Panc1 (cell line): Measurements from ENCODE around the gene GRM4. TPM values are rescaled to one million over a fixed set of nuclear protein-coding genes. Genes with fewer than 3 reads are reported as not detected.

ENCODE experiments used
- ATAC-seq: fragments of 200-7000 bp; cut with Tn5 transposase; 2 replicates; pipeline ENCODE4 v1.9.1; 2020; ENCODE audit warnings: mild to moderate bottlenecking, moderate library complexity
- BruUV-seq: library from RNA; stranded (reverse); fragments of 400-500 nt; replicated peaks from 2 replicates; lab custom pipeline; 2021; lab: Mats Ljungman, UMichigan
- CTCF ChIA-PET: fragments of 300-600 bp; sonication (Branson Sonifier 250); formaldehyde crosslinking; loops from one replicate; lab custom pipeline; 2022; ENCODE audit warnings: antibody characterized with exemption; lab: Charles Lee
- POLR2A ChIA-PET: fragments of 300-600 bp; sonication (Branson Sonifier 250); formaldehyde crosslinking; loops from one replicate; lab custom pipeline; 2022; ENCODE audit warnings: antibody characterized with exemption; lab: Charles Lee
- DNase-seq: peaks from one replicate; pipeline ENCODE4 v3.0.0-alpha.2; 2010; ENCODE audit warnings: low read depth, low spot score
- H3K27ac ChIP-seq: 2 replicates; pipeline ENCODE4 v1.5.1; 2011; ENCODE audit warnings: mild to moderate bottlenecking, low read length, inconsistent platforms
- H3K27me3 ChIP-seq: fragments of 200-500 bp; sonication (Bioruptor generic); 2 replicates; pipeline ENCODE4 v1.6.0; 2014; ENCODE audit warnings: low read length, inconsistent platforms; ENCODE audit not compliant: control insufficient read depth, insufficient read depth
- H3K36me3 ChIP-seq: fragments of 200-500 bp; sonication (Bioruptor generic); 2 replicates; pipeline ENCODE4 v1.5.1; 2014; ENCODE audit warnings: inconsistent platforms, mild to moderate bottlenecking, low read length, moderate library complexity; ENCODE audit not compliant: control insufficient read depth, insufficient read depth
- H3K4me1 ChIP-seq: 2 replicates; pipeline ENCODE4 v1.5.1; 2011; ENCODE audit warnings: inconsistent platforms, mild to moderate bottlenecking, low read length, moderate library complexity; ENCODE audit not compliant: control insufficient read depth, insufficient read depth
- H3K4me3 ChIP-seq, 2 experiments: 2 replicates each; pipeline ENCODE4 v1.5.1; 2011 to 2012; ENCODE audit warnings: low read depth in 2 of 2, low read length in 2 of 2, mild to moderate bottlenecking in 2 of 2, inconsistent platforms in 1 of 2, moderate library complexity in 1 of 2
- H3K9me3 ChIP-seq: fragments of 200-500 bp; sonication (Bioruptor generic); 2 replicates; pipeline ENCODE4 v1.5.1; 2014; ENCODE audit warnings: low read depth, mild to moderate bottlenecking, inconsistent platforms, low read length, moderate library complexity; ENCODE audit not compliant: control insufficient read depth, insufficient read depth
- SIN3A ChIP-seq: IDR thresholded peaks from 2 replicates; pipeline ENCODE4 v1.6.1; 2012; ENCODE audit warnings: low read depth, mild to moderate bottlenecking, low read length, moderate library complexity, borderline replicate concordance; ENCODE audit not compliant: insufficient read depth
- TCF7L2 ChIP-seq: IDR thresholded peaks from 2 replicates; pipeline ENCODE4 v1.6.1; 2011; ENCODE audit warnings: mild to moderate bottlenecking, low read depth, low read length, inconsistent platforms
- in situ Hi-C: cut with HindIII; loops from 2 replicates; pipeline ENCODE4 v1.10.0; 2016; ENCODE audit warnings: low sequenced_read_pairs, low pct_unique_long_range_greater_than_20kb
- intact Hi-C: fragments of 100-400 bp; cut with micrococcal nuclease; formaldehyde crosslinking; loops from one replicate; pipeline ENCODE4 v1.10.0; 2022; ENCODE audit not compliant: unreplicated experiment
- total RNA-seq: library from RNA; stranded (reverse); gene quantifications from one replicate; pipeline ENCODE4 v1.2.1, GENCODE V29; 2021; ENCODE audit not compliant: unreplicated experiment
- TF ChIP-seq, protein P1 (sequence below), 2 experiments: IDR thresholded peaks; 2 replicates each; pipeline ENCODE4 v1.6.1; 2011 to 2012; ENCODE audit warnings: low read depth in 2 of 2, control low read depth in 1 of 2, low read length in 1 of 2, mild to moderate bottlenecking in 1 of 2, moderate library complexity in 1 of 2; ENCODE audit not compliant: insufficient read depth in 1 of 2
- TF ChIP-seq, protein P2 (sequence below): fragments of 450-650 bp; IDR thresholded peaks from 2 replicates; pipeline ENCODE4 v1.5.1; 2017; ENCODE audit warnings: mild to moderate bottlenecking

GRM4 gene
- total RNA-seq, 1 experiment from 2014 or later, result 1.3 TPM

- in situ Hi-C loops, result no loop called here
- intact Hi-C loops, result no loop called here
- Histone ChIP-seq H3K27me3 (no peaks in the 10 kb centered on the region), H3K4me1 (no peaks in the 10 kb centered on the region), H3K36me3 (no peaks in the 10 kb centered on the region), H3K9me3 (no peaks in the 10 kb centered on the region), H3K4me3 (no peak overlapping the region), H3K27ac (no peak overlapping the region)
- BruUV-seq, result no TSS peak
- CTCF ChIA-PET, result no interaction called here
- TF ChIP-seq, protein P1, sequence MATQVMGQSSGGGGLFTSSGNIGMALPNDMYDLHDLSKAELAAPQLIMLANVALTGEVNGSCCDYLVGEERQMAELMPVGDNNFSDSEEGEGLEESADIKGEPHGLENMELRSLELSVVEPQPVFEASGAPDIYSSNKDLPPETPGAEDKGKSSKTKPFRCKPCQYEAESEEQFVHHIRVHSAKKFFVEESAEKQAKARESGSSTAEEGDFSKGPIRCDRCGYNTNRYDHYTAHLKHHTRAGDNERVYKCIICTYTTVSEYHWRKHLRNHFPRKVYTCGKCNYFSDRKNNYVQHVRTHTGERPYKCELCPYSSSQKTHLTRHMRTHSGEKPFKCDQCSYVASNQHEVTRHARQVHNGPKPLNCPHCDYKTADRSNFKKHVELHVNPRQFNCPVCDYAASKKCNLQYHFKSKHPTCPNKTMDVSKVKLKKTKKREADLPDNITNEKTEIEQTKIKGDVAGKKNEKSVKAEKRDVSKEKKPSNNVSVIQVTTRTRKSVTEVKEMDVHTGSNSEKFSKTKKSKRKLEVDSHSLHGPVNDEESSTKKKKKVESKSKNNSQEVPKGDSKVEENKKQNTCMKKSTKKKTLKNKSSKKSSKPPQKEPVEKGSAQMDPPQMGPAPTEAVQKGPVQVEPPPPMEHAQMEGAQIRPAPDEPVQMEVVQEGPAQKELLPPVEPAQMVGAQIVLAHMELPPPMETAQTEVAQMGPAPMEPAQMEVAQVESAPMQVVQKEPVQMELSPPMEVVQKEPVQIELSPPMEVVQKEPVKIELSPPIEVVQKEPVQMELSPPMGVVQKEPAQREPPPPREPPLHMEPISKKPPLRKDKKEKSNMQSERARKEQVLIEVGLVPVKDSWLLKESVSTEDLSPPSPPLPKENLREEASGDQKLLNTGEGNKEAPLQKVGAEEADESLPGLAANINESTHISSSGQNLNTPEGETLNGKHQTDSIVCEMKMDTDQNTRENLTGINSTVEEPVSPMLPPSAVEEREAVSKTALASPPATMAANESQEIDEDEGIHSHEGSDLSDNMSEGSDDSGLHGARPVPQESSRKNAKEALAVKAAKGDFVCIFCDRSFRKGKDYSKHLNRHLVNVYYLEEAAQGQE (IDR thresholded peaks at IDR 0.05; ENCODE audit: insufficient read depth in 1 of 2, low read depth in 2 of 2, low read length in 1 of 2), result 0 out of 4 replicates have a peak, but pooled peaks of 1 of the 2 experiments have one; percentile 38
- TF ChIP-seq TCF7L2, result no peak
- DNase-seq (no peak), ATAC-seq (no peak)
- POLR2A ChIA-PET, result no interaction called here
Measured at GRCh38 chr6:34130862-34131261, 15.0 kb downstream of the GRM4 start.

- DNase-seq, result no peak
- intact Hi-C loops, result no loop called here
- in situ Hi-C loops, result no loop called here
- ChIA-PET POLR2A (no interaction called here), CTCF (no interaction called here)
- Histone ChIP-seq H3K9me3 (no peaks in the 10 kb centered on the region), H3K27ac (no peak overlapping the region), H3K36me3 (no peaks in the 10 kb centered on the region), H3K4me1 (no peaks in the 10 kb centered on the region), H3K4me3 (no peak overlapping the region), H3K27me3 (no peaks in the 10 kb centered on the region)
- ATAC-seq, result no peak
- no TSS peak for BruUV-seq
- TF ChIP-seq, protein P1 (IDR thresholded peaks at IDR 0.05; ENCODE audit: insufficient read depth in 1 of 2, low read depth in 2 of 2, low read length in 1 of 2), result no peak
- TF ChIP-seq SIN3A (no peak), TCF7L2 (no peak)
- TF ChIP-seq, protein P2, sequence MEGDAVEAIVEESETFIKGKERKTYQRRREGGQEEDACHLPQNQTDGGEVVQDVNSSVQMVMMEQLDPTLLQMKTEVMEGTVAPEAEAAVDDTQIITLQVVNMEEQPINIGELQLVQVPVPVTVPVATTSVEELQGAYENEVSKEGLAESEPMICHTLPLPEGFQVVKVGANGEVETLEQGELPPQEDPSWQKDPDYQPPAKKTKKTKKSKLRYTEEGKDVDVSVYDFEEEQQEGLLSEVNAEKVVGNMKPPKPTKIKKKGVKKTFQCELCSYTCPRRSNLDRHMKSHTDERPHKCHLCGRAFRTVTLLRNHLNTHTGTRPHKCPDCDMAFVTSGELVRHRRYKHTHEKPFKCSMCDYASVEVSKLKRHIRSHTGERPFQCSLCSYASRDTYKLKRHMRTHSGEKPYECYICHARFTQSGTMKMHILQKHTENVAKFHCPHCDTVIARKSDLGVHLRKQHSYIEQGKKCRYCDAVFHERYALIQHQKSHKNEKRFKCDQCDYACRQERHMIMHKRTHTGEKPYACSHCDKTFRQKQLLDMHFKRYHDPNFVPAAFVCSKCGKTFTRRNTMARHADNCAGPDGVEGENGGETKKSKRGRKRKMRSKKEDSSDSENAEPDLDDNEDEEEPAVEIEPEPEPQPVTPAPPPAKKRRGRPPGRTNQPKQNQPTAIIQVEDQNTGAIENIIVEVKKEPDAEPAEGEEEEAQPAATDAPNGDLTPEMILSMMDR, result no peak
Measured at GRCh38 chr6:34129753-34130152, 16.1 kb downstream of the GRM4 start.
